Pancreas (tissue), 10 donors: ENCODE measurements around the gene SNRPD1. TPM values are rescaled to one million over a fixed set of nuclear protein-coding genes. Genes with fewer than 3 reads are reported as not detected.
"Not testable (repeated sequence)": the region's sequence is repeated elsewhere in the genome, so short reads cannot be mapped to it uniquely, and the experiment has no call there.

Experiments
- ATAC-seq, 4 donors: fragments of 200-7000 bp; cut with Tn5 transposase; one replicate each; pipeline versions ENCODE4 v1.8.0 to v1.9.1; 2020; ENCODE audit warnings: mild to moderate bottlenecking in 4 of 4, moderate library complexity in 4 of 4
- DNase-seq, 6 donors: peaks; one replicate each; pipeline ENCODE4 v3.0.0-alpha.2; 2020
- FAIRE-seq: peaks from 2 replicates; lab custom pipeline; 2012; peaks lifted over from hg19 to GRCh38; lab: Jason Lieb, UNC
- H3K27ac ChIP-seq, 4 donors: fragments of 200-600 bp; sonication (generic); 1 replicate in 3 of 4; 2 replicates in 1 of 4; pipeline versions ENCODE4 v1.5.0 to v1.8.0; 2020
- H3K27me3 ChIP-seq, 4 donors: fragments of 200-600 bp; one replicate each; pipeline ENCODE4 v1.8.0; 2021
- H3K36me3 ChIP-seq, 3 donors: fragments of 200-600 bp; sonication (generic) in 1 of 3; one replicate each; pipeline versions ENCODE4 v1.5.0 to v1.8.0; 2020 to 2021
- H3K4me1 ChIP-seq, 3 donors: fragments of 200-600 bp; one replicate each; pipeline ENCODE4 v1.8.0; 2021
- H3K4me3 ChIP-seq, 4 donors: fragments of 200-600 bp; sonication (generic) in 2 of 4; one replicate each; pipeline versions ENCODE4 v1.5.0 to v1.8.0; 2020 to 2021
- H3K9me3 ChIP-seq, 4 donors: fragments of 200-600 bp; one replicate each; pipeline ENCODE4 v1.8.0; 2021
- WGBS, 2 donors: extraction: QIAGEN DNeasy Blood & Tissue Kit; methylation state at CpG; one replicate each; pipeline ENCODE4 v1.1.7; 2013; 5-methylcytosine and 5-hydroxymethylcytosine counted together
- intact Hi-C, 3 donors: fragments of 100-400 bp; cut with DNase I; formaldehyde crosslinking; loops; one replicate each; pipeline versions ENCODE4 v1.11.1 to v1.14.2; 2022
- polyA plus RNA-seq, 2 donors: library from polyadenylated mRNA; stranded (reverse); fragments of 200-250 nt; gene quantifications; one replicate each; pipeline ENCODE4 v1.2.3, GENCODE V29; 2013
- total RNA-seq, 6 donors: library from RNA; stranded (reverse); fragmentation: NEBNext Ultra II Directional in 4 of 6; extraction: Animal tissue kit (Norgen Biotek cat#: 25700) in 4 of 6; gene quantifications; one replicate each; pipeline versions ENCODE4 v1.2.1 to v1.2.4, GENCODE V29; 2021 to 2023
- TF ChIP-seq, protein P1 (sequence below), 4 donors: fragments of 200-600 bp; sonication (generic) in 3 of 4; IDR thresholded peaks; one replicate each; pipeline versions ENCODE4 v1.5.0 to v1.8.0; 2021; ENCODE audit warnings: antibody characterized with exemption in 4 of 4
- donor health status: healthy with polysubstance abuse.
- donor health status: DM: no; HTN: no; CAD: no; lungs with moderate emphysema.
- donor health status: DM: no; HTN: no; CAD: no.
- donor health status: control.
- donor health status: control.
- donor health status: Bipolar disorder and iron deficiency.
- donor health status: DM: yes; HTN: yes; CAD: no.
- donor health status: DM: no; HTN: no; CAD: no.
- donor health status: DM: no; HTN: no; CAD: no.
- donor health status: DM: yes; HTN: yes; CAD: no.

SNRPD1 gene
- total and polyA plus RNA-seq, 8 donors, result 5.4 to 17.5 (median 13.2) TPM

- 89 to 92% methylated on average over 9 of the region's 9 CpGs for WGBS, 2 donors
- Histone ChIP-seq H3K4me1 (no peaks in the 10 kb centered on the region), H3K27ac (no peak overlapping the region), H3K27me3 (no peaks in the 10 kb centered on the region), H3K4me3 (no peak overlapping the region), H3K36me3 (peaks cover 1 to 37% (median 3%) of the 10 kb centered on the region in 3 donors), H3K9me3 (no peaks in the 10 kb centered on the region)
- FAIRE-seq (no peak), DNase-seq (no peak), ATAC-seq (no peak)
- TF ChIP-seq, protein P1, sequence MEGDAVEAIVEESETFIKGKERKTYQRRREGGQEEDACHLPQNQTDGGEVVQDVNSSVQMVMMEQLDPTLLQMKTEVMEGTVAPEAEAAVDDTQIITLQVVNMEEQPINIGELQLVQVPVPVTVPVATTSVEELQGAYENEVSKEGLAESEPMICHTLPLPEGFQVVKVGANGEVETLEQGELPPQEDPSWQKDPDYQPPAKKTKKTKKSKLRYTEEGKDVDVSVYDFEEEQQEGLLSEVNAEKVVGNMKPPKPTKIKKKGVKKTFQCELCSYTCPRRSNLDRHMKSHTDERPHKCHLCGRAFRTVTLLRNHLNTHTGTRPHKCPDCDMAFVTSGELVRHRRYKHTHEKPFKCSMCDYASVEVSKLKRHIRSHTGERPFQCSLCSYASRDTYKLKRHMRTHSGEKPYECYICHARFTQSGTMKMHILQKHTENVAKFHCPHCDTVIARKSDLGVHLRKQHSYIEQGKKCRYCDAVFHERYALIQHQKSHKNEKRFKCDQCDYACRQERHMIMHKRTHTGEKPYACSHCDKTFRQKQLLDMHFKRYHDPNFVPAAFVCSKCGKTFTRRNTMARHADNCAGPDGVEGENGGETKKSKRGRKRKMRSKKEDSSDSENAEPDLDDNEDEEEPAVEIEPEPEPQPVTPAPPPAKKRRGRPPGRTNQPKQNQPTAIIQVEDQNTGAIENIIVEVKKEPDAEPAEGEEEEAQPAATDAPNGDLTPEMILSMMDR (IDR thresholded peaks at IDR 0.05), result no peak
- intact Hi-C loops, result no loop called here
These were observed 17.1 kb downstream of the SNRPD1 start for GRCh38 chr18:21629089-21629832.

GRCh38 chr18:21632393-21632792, 20.3 kb downstream of the SNRPD1 start:
- WGBS, 2 donors, result 98 to 100% methylated on average over 1 of the region's 1 CpG
- TF ChIP-seq, protein P1 (IDR thresholded peaks at IDR 0.05), result no peak
- H3K27me3 ChIP-seq, result no peaks in the 10 kb centered on the region
- no peak for FAIRE-seq
- H3K36me3 ChIP-seq, result peaks cover 0 to 28% (median 3%) of the 10 kb centered on the region in 3 donors
- H3K4me1 ChIP-seq, result no peaks in the 10 kb centered on the region
- H3K4me3 ChIP-seq, result no peak overlapping the region
- H3K9me3 ChIP-seq, result no peaks in the 10 kb centered on the region
- DNase-seq, result no peak
- intact Hi-C loops, result no loop called here
- no peak overlapping the region for H3K27ac ChIP-seq
- ATAC-seq, result no peak

- FAIRE-seq, result no peak
These were observed 22.6 kb downstream of the SNRPD1 start for GRCh38 chr18:21634588-21635199.

GRCh38 chr18:21636769-21637168, 24.7 kb downstream of the SNRPD1 start:
- Histone ChIP-seq H3K27ac (no peak overlapping the region), H3K27me3 (no peaks in the 10 kb centered on the region), H3K9me3 (no peaks in the 10 kb centered on the region), H3K36me3 (peaks cover 0 to 2% (median 1%) of the 10 kb centered on the region in 3 donors), H3K4me1 (no peaks in the 10 kb centered on the region), H3K4me3 (no peak overlapping the region)
- DNase-seq, result no peak
- no peak for ATAC-seq
- TF ChIP-seq, protein P1 (IDR thresholded peaks at IDR 0.05), result no peak
- FAIRE-seq, result no peak
- 93 to 96% methylated on average over 13 of the region's 13 CpGs for WGBS, 2 donors
- intact Hi-C loops, result no loop called here

More at GRCh38 chr18:21634588-21635199, 22.6 kb downstream of the SNRPD1 start:
- no peaks in the 10 kb centered on the region for H3K4me1 ChIP-seq
- H3K4me3 ChIP-seq, result no peak overlapping the region
- H3K36me3 ChIP-seq, result peaks cover 0 to 13% (median 3%) of the 10 kb centered on the region in 3 donors
- intact Hi-C loops, result no loop called here
- ATAC-seq (no peak), DNase-seq (no peak)
- H3K27me3 ChIP-seq, result no peaks in the 10 kb centered on the region
- TF ChIP-seq, protein P1 (IDR thresholded peaks at IDR 0.05), result no peak
- H3K9me3 ChIP-seq, result no peaks in the 10 kb centered on the region
- WGBS, 2 donors, result 93 to 94% methylated on average over 4 of the region's 4 CpGs
- no peak overlapping the region for H3K27ac ChIP-seq

DNA sequence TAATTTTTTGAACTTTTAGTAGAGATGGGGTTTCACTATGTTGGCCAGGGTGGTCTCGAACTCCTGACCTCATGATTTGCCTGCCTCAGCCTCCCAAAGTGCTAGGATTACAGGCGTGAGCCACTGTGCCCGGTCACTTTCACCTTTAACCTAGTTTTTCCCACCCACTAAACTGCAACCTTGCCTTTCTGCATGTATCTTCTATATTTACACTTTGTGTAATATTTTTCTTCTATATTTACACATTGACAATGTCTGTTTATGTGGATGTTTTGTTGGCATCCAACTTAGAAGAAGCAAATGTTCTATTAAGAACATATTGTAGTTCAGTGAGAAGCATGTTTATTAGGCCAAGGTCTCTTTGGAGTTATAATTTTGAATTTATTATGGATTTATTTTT, 26.7 kb downstream of the SNRPD1 start:
- no peak overlapping the region for H3K4me3 ChIP-seq
- no peaks in the 10 kb centered on the region for H3K9me3 ChIP-seq
- H3K27me3 ChIP-seq, result no peaks in the 10 kb centered on the region
- H3K27ac ChIP-seq, result no peak overlapping the region
- WGBS, 2 donors, result 83 to 94% methylated on average over 3 of the region's 3 CpGs
- ATAC-seq, result no peak
- TF ChIP-seq, protein P1 (IDR thresholded peaks at IDR 0.05), result no peak
- no peaks in the 10 kb centered on the region for H3K36me3 ChIP-seq
- intact Hi-C loops, result no loop called here
- no peak for DNase-seq
- H3K4me1 ChIP-seq, result no peaks in the 10 kb centered on the region
- no peak for FAIRE-seq

GRCh38 chr18:21640375-21640774, 28.3 kb downstream of the SNRPD1 start:
- not testable (repeated sequence) for H3K36me3 ChIP-seq, H3K27me3 ChIP-seq, H3K9me3 ChIP-seq, DNase-seq, H3K4me1 ChIP-seq, FAIRE-seq, H3K4me3 ChIP-seq, H3K27ac ChIP-seq, ATAC-seq
- 96 to 98% methylated on average over 5 of the region's 5 CpGs for WGBS, 2 donors
- intact Hi-C loops, result loop anchor here in 1 of 3 donors (10.0 kb wide), 1 partner anchor 56 kb away; no protein-coding TSS in a partner anchor
